ENCODE measurements around the gene CYGB.
"Not testable (repeated sequence)": the region's sequence is repeated elsewhere in the genome, so short reads cannot be mapped to it uniquely, and the experiment has no call there.

Gene CYGB

DNA sequence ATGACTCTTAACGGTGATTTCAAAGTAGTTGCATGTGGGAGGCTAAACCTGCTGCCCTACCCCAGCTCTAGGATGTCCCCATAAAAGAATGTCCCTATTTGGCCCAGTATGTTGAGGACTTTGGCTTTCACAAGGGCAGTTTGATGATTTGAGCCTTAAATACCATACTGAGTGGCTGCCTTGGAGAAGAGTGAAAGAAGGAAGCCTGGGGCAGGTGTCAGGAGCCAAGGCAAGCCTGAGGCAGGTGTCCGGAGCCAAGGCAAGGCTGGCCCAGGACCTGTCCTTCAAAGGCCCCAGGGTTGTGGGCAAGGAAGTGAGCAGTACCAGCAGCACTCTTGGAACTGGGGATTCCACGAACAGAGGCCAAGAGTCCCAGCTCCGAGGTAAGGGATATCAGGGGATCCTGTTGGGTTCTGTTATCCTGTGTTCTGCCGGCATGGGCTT lies 29.5 kb upstream of the CYGB start:
- no peak for DNase-seq

DNA sequence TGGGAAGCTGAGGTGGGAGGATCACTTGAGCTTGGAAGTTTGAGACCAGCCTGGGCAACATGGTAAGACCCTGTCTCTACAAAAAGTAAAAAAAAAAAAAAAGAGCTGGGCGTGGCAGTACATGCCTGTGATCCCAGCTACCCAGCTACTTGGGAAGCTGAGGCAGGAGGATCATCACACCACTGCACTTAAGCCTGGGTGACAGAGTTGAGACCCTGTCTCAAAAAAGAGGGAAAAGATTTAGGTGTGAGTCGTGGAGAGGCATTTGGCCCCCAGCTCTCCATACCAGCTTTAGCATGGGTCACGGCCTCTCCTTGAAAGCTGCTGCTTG lies 29.1 kb upstream of the CYGB start:
- no peak for DNase-seq

DNA sequence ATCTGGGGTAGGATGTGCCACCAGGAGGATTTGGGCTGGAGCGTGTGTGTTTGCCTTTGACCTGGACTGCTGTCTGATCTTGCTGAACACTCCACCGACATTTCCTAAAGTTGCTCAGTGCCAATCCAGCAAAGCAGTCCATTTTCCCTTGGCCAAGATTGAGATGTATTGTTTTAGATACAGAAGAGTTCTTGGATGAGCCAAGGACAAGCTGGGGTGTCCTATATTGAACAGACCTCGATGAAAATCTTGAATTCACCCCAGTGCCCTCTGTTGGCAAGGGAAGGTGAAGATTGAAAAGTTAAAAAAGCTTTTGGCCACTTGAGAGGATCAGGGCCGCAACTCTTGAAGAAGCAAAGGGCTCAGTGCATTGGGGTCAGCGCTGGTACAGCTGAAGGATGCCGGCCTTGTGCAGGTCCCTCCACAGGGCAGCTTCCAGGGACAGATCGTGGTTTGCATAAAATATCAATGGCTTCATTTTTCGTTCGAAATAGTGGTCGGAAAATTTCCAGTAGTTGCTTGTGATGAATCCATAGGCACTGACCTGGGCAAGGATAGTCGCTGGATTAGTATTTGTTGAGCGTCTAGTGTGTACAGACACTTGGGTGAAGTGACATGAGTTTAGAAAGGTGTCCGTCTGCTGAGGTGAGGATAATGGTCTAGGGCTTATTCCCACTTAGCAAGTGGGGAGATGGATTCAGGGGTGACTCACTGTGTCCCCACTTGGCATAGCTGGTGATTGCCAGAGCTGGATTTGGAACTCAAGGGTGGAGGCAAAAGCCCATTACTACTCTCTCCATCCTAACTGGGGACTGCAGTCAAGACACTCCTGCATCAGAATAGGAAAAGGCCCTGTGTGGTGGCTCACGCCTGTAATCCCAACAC lies 28.5 kb upstream of the CYGB start:
- no peak for DNase-seq

- DNase-seq = peak; percentile 99 to 100
These were observed 27.6 kb upstream of the CYGB start for GRCh38 chr17:76564991-76565727.

DNA sequence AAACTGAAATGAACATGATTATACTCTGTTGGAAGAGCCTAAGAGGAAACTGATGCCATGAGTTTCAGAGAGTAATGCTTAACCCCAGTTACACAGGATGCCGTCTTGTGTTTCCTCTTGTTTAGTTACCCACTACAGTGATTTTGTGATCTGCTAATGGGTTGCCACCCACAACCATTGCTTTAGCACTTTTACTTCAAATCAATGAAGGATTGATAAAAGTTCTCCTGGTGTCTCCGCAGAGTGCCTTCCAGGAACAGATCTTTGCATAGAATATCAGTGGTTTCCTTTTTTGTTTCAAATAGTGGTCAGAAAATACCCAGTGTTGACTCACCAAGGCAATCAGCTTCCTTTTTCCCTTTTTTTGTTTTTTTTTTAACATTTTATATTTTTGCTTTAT lies 25.9 kb upstream of the CYGB start:
- DNase-seq = not testable (repeated sequence)

- peak in 1 of 2 experiments; percentile 41 for DNase-seq
These were observed 25.2 kb upstream of the CYGB start for GRCh38 chr17:76562734-76563148.

DNA sequence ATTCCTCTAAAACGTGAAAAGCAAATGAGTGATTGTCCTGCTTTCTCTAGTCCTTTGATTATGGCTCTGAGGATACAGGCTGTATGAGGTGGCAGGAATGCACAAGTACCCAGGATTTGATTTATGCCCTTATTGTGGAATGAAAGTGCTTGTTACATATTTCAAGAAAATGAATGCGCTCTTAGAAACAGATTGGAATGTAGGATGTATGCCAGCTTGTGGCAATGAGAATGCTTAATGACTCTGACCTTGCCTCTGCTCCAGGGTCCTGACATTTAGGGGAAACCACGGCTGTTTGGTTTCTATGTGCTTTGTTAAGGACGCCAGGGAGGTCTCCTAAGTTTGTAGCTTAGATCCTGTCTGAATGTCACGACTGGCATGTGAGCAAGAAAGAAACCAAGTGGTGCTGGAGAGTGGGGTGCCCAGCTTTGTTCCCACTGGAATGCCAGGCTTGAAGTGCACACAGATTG lies 24.3 kb upstream of the CYGB start:
- DNase-seq = no peak

GRCh38 chr17:76561332-76561731 lies 23.8 kb upstream of the CYGB start:
- no peak for DNase-seq

GRCh38 chr17:76560877-76561221 lies 23.3 kb upstream of the CYGB start:
- DNase-seq = no peak

- DNase-seq = no peak
These were observed 22.7 kb upstream of the CYGB start for GRCh38 chr17:76560036-76560876.

GRCh38 chr17:76559460-76559859 lies 22.0 kb upstream of the CYGB start:
- DNase-seq = not testable (repeated sequence)

DNA sequence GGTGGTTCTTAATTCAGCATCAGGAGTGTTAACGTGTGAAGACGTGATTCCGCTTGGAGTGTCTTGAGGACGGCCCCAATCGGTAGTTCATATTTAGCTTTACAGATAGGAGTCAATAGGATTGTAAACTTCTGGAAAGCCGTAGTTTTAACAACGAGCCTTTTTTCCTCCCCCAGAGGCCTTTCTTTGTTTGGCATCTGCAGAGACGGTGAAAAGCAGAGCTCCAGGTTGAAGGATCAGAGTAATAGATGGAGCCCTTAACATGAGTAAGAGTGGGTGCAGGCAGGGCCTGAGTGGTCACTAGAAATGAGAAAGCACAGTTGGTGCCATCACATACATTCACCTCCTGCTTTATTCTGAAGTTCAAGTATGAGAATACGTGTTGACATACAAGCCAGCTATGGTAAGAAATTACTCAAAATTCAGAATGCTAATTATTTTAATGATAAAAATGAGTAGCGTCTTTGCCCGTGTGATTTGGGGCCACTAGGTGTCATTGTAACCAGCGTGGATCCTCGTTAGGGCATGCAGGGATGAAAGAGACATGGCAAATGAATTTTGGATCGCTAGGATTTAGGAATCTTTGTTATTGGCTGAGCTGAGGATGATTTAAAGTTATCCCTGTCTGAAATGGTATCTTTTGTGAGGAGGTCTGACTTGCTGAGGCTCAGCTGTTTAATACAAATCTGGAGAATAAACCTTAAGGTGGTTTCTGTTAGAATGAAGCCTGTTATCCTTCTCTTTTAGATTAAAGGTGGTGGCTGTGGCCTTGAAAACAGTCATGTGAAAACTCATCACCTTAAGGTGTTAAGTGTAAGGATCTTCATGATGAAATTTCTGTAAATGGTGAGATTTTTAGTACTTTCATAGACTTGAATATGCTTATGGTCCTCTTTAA lies 20.9 kb upstream of the CYGB start:
- DNase-seq = peak; percentile 56 to 72

GRCh38 chr17:76557368-76558197 lies 20.1 kb upstream of the CYGB start:
- peak; percentile 100 for DNase-seq

GRCh38 chr17:76556765-76557367 lies 19.4 kb upstream of the CYGB start:
- DNase-seq = no peak

GRCh38 chr17:76554131-76554530 lies 16.6 kb upstream of the CYGB start:
- DNase-seq = peak in 1 of 2 experiments; percentile 59

GRCh38 chr17:76553178-76553908 lies 15.8 kb upstream of the CYGB start:
- no peak for DNase-seq

DNA sequence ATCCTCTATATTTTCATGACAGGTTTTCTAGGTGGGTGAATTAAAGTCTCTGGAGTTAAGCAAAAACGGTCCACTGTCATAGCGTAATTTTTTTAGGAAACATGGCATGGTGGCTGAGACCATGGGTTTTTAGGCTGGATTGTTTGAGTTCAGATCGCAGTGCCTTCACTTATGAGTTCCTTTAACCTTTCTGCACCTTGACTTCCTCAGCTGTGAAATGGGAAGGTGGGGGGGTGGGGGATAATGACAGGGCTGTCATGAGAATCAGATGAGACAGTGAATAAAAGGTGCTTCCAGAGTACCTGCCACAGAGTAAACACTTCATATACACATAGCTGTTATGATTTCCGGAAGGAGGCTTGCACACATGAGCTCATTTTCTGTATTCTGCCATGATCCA lies 14.2 kb upstream of the CYGB start:
- no peak for DNase-seq

- no peak for DNase-seq
These were observed 13.5 kb upstream of the CYGB start for GRCh38 chr17:76550712-76551615.

DNA sequence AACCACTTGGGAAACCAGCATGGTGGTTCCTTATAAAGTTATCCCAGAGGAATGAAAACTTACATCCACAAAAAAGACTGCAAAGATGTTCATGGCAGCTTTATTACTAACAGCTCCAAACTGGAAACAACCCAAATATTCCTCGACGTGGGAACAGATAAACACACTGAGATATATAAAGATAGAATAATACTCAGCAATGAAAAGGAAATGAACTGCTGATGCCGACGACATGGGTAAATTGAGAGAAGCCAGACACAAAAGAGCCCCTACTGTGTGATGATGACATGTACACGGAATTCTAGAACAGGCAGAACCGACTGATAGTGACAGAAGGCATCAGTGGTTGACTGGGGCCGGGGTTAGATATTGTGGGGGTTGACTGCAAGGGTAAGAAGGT lies 12.0 kb upstream of the CYGB start:
- no peak for DNase-seq
